Liver (tissue), 9 donors: ENCODE data around the gene GABRB1. TPM values are rescaled to one million over a fixed set of nuclear protein-coding genes. Genes with fewer than 3 reads are reported as not detected.

Source experiments
- DNase-seq: peaks from one replicate; pipeline ENCODE4 v3.0.0-alpha.2; 2017; ENCODE audit warnings: low spot score
- H3K27ac ChIP-seq, 2 donors: one replicate each; pipeline ENCODE4 v1.7.0; 2013; ENCODE audit warnings: inconsistent platforms in 2 of 2, low read length in 2 of 2, control low read depth in 1 of 2, low read depth in 1 of 2, mild to moderate bottlenecking in 1 of 2
- H3K27me3 ChIP-seq, 4 donors: one replicate each; pipeline versions ENCODE4 v1.6.1 to v1.7.0; 2013; ENCODE audit warnings: low read length in 3 of 4, inconsistent platforms in 1 of 4, mild to moderate bottlenecking in 1 of 4, moderate library complexity in 1 of 4; ENCODE audit not compliant: control insufficient read depth in 4 of 4, insufficient read depth in 4 of 4
- H3K36me3 ChIP-seq, 4 donors: one replicate each; pipeline versions ENCODE4 v1.6.1 to v1.7.0; 2013; ENCODE audit warnings: low read length in 3 of 4, mild to moderate bottlenecking in 3 of 4, low read depth in 1 of 4, moderate library complexity in 1 of 4; ENCODE audit not compliant: control insufficient read depth in 4 of 4, insufficient read depth in 3 of 4
- H3K4me1 ChIP-seq, 4 donors: one replicate each; pipeline versions ENCODE4 v1.6.1 to v1.7.0; 2013; ENCODE audit warnings: low read length in 3 of 4, mild to moderate bottlenecking in 3 of 4, moderate library complexity in 1 of 4; ENCODE audit not compliant: control insufficient read depth in 4 of 4, insufficient read depth in 4 of 4
- H3K4me3 ChIP-seq, 3 donors: one replicate each; pipeline versions ENCODE4 v1.6.1 to v1.7.0; 2013; ENCODE audit warnings: low read length in 3 of 3, control low read depth in 1 of 3, low read depth in 1 of 3, mild to moderate bottlenecking in 1 of 3
- H3K9ac ChIP-seq, 2 donors: one replicate each; pipeline ENCODE4 v1.7.0; 2013; ENCODE audit warnings: low read length in 2 of 2, mild to moderate bottlenecking in 2 of 2, moderate library complexity in 2 of 2, control low read depth in 1 of 2, low read depth in 1 of 2
- H3K9me3 ChIP-seq, 4 donors: one replicate each; pipeline versions ENCODE4 v1.6.1 to v1.7.0; 2013; ENCODE audit warnings: low read length in 3 of 4; ENCODE audit not compliant: control insufficient read depth in 4 of 4
- ATF3 ChIP-seq: IDR thresholded peaks from 2 replicates; pipeline ENCODE4 v1.6.1; 2016; ENCODE audit warnings: antibody characterized with exemption
- EGR1 ChIP-seq, 2 donors: IDR thresholded peaks; 2 replicates each; pipeline ENCODE4 v1.6.1; 2016 to 2018; ENCODE audit warnings: antibody characterized with exemption in 2 of 2, low read depth in 2 of 2
- FOXA1 ChIP-seq: IDR thresholded peaks from 2 replicates; pipeline ENCODE4 v1.6.1; 2016; ENCODE audit warnings: antibody characterized with exemption
- FOXA2 ChIP-seq: IDR thresholded peaks from 2 replicates; pipeline ENCODE4 v1.6.1; 2016; ENCODE audit warnings: antibody characterized with exemption
- HNF4A ChIP-seq, 2 donors: conservative IDR thresholded peaks; 2 replicates each; pipeline ENCODE4 v1.6.1; 2016; ENCODE audit warnings: antibody characterized with exemption in 2 of 2, mild to moderate bottlenecking in 2 of 2
- HNF4G ChIP-seq: IDR thresholded peaks from 2 replicates; pipeline ENCODE4 v1.6.1; 2016; ENCODE audit warnings: antibody characterized with exemption
- JUND ChIP-seq, 2 donors: IDR thresholded peaks; 2 replicates each; pipeline ENCODE4 v1.6.1; 2016; ENCODE audit warnings: antibody characterized with exemption in 2 of 2
- MAX ChIP-seq: IDR thresholded peaks from 2 replicates; pipeline ENCODE4 v1.6.1; 2016; ENCODE audit warnings: antibody characterized with exemption
- NR2F2 ChIP-seq: IDR thresholded peaks from 2 replicates; pipeline ENCODE4 v1.6.1; 2016; ENCODE audit warnings: antibody characterized with exemption
- RAD21 ChIP-seq, 2 donors: IDR thresholded peaks; 2 replicates each; pipeline ENCODE4 v1.6.1; 2016; ENCODE audit warnings: antibody characterized with exemption in 2 of 2, mild to moderate bottlenecking in 2 of 2
- RXRA ChIP-seq, 2 donors: IDR thresholded peaks; 2 replicates each; pipeline ENCODE4 v1.6.1; 2017 to 2018; ENCODE audit warnings: antibody characterized with exemption in 2 of 2, mild to moderate bottlenecking in 1 of 2
- TAF1 ChIP-seq: conservative IDR thresholded peaks from 2 replicates; pipeline ENCODE4 v1.6.1; 2016; ENCODE audit warnings: antibody characterized with exemption, mild to moderate bottlenecking
- YY1 ChIP-seq: IDR thresholded peaks from 2 replicates; pipeline ENCODE4 v1.6.1; 2016; ENCODE audit warnings: antibody characterized with exemption, mild to moderate bottlenecking
- WGBS: extraction: QIAGEN DNeasy Blood & Tissue Kit; methylation state at CpG from one replicate; pipeline ENCODE4 v1.1.7; 2013; 5-methylcytosine and 5-hydroxymethylcytosine counted together
- polyA plus RNA-seq, 2 donors: library from polyadenylated mRNA; stranded (reverse) in 1 of 2; unstranded in 1 of 2; fragments of 200-250 nt in 1 of 2; fragments of >200 nt in 1 of 2; fragmentation: Nextera tagmentation in 1 of 2; extraction: Ambion mirVana in 1 of 2; gene quantifications; one replicate each; pipeline versions ENCODE4 v1.2.1 to v1.2.3, GENCODE V29; 2013 to 2015
- total RNA-seq, 2 donors: library from RNA; depleted of rRNA; stranded (reverse); fragments of >200 nt; gene quantifications; one replicate each; pipeline ENCODE4 v1.2.3, GENCODE V29; 2014
- TF ChIP-seq, protein P1 (sequence below): fragments of 150-350 bp; IDR thresholded peaks from 2 replicates; pipeline ENCODE4 v1.5.1; 2017; ENCODE audit warnings: improper control_type of control experiment, low read depth, low read length; ENCODE audit not compliant: missing input control
- TF ChIP-seq, protein P2 (sequence below): IDR thresholded peaks from 2 replicates; pipeline ENCODE4 v1.6.1; 2016; ENCODE audit warnings: antibody characterized with exemption
- donor health status: healthy.
- donor health status: healthy.
- donor health status: healthy.
- donor health status: healthy.
- donor health status: healthy.

GABRB1 gene
- total and polyA plus RNA-seq, 4 donors, result 0.17 to 1.3 TPM; not detected in 2

- TF ChIP-seq, protein P1, sequence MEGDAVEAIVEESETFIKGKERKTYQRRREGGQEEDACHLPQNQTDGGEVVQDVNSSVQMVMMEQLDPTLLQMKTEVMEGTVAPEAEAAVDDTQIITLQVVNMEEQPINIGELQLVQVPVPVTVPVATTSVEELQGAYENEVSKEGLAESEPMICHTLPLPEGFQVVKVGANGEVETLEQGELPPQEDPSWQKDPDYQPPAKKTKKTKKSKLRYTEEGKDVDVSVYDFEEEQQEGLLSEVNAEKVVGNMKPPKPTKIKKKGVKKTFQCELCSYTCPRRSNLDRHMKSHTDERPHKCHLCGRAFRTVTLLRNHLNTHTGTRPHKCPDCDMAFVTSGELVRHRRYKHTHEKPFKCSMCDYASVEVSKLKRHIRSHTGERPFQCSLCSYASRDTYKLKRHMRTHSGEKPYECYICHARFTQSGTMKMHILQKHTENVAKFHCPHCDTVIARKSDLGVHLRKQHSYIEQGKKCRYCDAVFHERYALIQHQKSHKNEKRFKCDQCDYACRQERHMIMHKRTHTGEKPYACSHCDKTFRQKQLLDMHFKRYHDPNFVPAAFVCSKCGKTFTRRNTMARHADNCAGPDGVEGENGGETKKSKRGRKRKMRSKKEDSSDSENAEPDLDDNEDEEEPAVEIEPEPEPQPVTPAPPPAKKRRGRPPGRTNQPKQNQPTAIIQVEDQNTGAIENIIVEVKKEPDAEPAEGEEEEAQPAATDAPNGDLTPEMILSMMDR, result no peak
Observed at GRCh38 chr4:47128991-47129390, 97.6 kb downstream of the GABRB1 start (continued).

- TF ChIP-seq YY1, result no peak
- TF ChIP-seq HNF4G, result no peak
- no peak for TF ChIP-seq EGR1 (IDR thresholded peaks at IDR 0.05; ENCODE audit: low read depth in 2 of 2)
- TF ChIP-seq HNF4A (conservative IDR thresholded peaks at IDR 0.05), result no peak
- TF ChIP-seq, protein P1, result no peak
- TF ChIP-seq MAX, result no peak
- no peak for TF ChIP-seq JUND (IDR thresholded peaks at IDR 0.05)
- TF ChIP-seq TAF1, result no peak
- no peak for TF ChIP-seq NR2F2
- no peak for TF ChIP-seq RXRA (IDR thresholded peaks at IDR 0.05)
- no peak for TF ChIP-seq RAD21 (IDR thresholded peaks at IDR 0.05)
- no peak for TF ChIP-seq ATF3
- TF ChIP-seq FOXA1, result no peak
- Histone ChIP-seq H3K36me3 (no peaks in the 10 kb centered on the region), H3K4me1 (no peaks in the 10 kb centered on the region), H3K27me3 (peaks cover 0 to 5% (median 0%) of the 10 kb centered on the region in 4 donors), H3K4me3 (no peak overlapping the region), H3K9me3 (no peaks in the 10 kb centered on the region), H3K27ac (no peak overlapping the region), H3K9ac (no peak overlapping the region)
- no peak for DNase-seq
- WGBS, result 79% methylated on average over 4 of the region's 4 CpGs
Observed at GRCh38 chr4:47135210-47135609, 103.8 kb downstream of the GABRB1 start.

GRCh38 chr4:47143261-47143660 is 111.9 kb downstream of the GABRB1 start:
- no peaks in the 10 kb centered on the region for H3K9me3 ChIP-seq
- TF ChIP-seq FOXA1 (no peak), YY1 (no peak), FOXA2 (no peak), HNF4G (no peak), MAX (no peak), TAF1 (no peak), RAD21 (IDR thresholded peaks at IDR 0.05) (no peak)
- TF ChIP-seq, protein P2, sequence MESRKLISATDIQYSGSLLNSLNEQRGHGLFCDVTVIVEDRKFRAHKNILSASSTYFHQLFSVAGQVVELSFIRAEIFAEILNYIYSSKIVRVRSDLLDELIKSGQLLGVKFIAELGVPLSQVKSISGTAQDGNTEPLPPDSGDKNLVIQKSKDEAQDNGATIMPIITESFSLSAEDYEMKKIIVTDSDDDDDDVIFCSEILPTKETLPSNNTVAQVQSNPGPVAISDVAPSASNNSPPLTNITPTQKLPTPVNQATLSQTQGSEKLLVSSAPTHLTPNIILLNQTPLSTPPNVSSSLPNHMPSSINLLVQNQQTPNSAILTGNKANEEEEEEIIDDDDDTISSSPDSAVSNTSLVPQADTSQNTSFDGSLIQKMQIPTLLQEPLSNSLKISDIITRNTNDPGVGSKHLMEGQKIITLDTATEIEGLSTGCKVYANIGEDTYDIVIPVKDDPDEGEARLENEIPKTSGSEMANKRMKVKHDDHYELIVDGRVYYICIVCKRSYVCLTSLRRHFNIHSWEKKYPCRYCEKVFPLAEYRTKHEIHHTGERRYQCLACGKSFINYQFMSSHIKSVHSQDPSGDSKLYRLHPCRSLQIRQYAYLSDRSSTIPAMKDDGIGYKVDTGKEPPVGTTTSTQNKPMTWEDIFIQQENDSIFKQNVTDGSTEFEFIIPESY, result no peak
- no peaks in the 10 kb centered on the region for H3K36me3 ChIP-seq
- WGBS, result 75% methylated on average over 3 of the region's 3 CpGs
- no peaks in the 10 kb centered on the region for H3K4me1 ChIP-seq
- no peak overlapping the region for H3K9ac ChIP-seq
- H3K27me3 ChIP-seq, result peaks cover 0 to 5% (median 0%) of the 10 kb centered on the region in 4 donors
- H3K27ac ChIP-seq, result no peak overlapping the region
- DNase-seq, result no peak
- H3K4me3 ChIP-seq, result no peak overlapping the region
